ENCODE measurements around the gene SLC16A7.

Gene SLC16A7

DNA sequence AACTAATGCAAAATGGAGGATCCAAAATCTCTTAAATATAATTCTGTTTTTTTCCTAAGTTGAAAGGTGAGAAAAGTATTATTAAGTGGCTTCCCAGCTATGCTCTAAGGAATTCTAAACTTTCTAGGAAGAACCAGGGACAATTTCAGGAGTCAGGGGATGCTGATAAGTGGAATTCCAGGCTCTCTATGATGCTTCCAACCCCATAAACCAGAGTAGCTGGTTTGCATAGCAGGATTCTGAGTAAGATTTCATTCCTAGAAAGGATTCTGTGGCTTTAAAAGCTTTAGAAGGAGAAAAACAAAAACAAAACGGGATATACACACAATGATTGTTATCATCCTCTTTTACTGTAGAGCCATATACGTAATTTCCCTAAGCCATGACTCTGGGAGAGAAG lies 93.9 kb downstream of the SLC16A7 start:
- CTCF ChIA-PET = interaction anchor here (1.2 kb wide), 1 partner anchor 11 kb away, joined by 3 read pairs; no protein-coding TSS in a partner anchor
- POLR2A ChIA-PET = no interaction called here
- H3K4me3 ChIP-seq (ENCODE audit: low read depth, low read length) = no peak overlapping the region

DNA sequence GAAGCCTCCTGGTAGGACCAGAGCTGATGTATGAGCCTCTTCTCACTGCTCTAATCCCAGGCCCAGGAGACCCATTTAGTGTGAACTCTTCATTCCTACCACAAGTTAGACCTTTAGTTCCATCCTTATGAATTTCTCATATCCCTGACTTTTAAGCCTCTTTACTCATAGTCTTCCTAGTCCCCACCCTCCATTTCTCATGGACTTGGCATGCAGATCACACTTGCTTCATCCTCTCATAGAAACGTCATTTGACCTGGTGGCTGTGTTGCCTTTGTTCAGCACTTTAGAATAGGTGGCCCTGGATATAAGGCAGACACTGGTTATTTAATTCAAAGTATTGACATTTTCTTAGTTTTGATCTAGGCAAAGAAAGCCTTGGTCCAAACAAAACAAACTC lies 99.5 kb downstream of the SLC16A7 start:
- H3K4me3 ChIP-seq (ENCODE audit: low read depth, low read length) = no peak overlapping the region
- ChIA-PET POLR2A (interaction anchor here (0.6 kb wide), 1 partner anchor 1712 kb away, joined by 3 read pairs; no protein-coding TSS in a partner anchor), CTCF (interaction anchor here (1.4 kb wide), 1 partner anchor 113 kb away, joined by 4 read pairs; no protein-coding TSS in a partner anchor)
- DNase-seq (ENCODE audit: low read depth, low spot score) = no peak
- TF ChIP-seq, protein P1, sequence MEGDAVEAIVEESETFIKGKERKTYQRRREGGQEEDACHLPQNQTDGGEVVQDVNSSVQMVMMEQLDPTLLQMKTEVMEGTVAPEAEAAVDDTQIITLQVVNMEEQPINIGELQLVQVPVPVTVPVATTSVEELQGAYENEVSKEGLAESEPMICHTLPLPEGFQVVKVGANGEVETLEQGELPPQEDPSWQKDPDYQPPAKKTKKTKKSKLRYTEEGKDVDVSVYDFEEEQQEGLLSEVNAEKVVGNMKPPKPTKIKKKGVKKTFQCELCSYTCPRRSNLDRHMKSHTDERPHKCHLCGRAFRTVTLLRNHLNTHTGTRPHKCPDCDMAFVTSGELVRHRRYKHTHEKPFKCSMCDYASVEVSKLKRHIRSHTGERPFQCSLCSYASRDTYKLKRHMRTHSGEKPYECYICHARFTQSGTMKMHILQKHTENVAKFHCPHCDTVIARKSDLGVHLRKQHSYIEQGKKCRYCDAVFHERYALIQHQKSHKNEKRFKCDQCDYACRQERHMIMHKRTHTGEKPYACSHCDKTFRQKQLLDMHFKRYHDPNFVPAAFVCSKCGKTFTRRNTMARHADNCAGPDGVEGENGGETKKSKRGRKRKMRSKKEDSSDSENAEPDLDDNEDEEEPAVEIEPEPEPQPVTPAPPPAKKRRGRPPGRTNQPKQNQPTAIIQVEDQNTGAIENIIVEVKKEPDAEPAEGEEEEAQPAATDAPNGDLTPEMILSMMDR (IDR thresholded peaks at IDR 0.05; ENCODE audit: insufficient read depth, low read length, missing control alignments) = no peak

More for the DNA sequence above, 93.9 kb downstream of the SLC16A7 start:
- no peak for DNase-seq (ENCODE audit: low read depth, low spot score)
- TF ChIP-seq, protein P1 (IDR thresholded peaks at IDR 0.05; ENCODE audit: insufficient read depth, low read length, missing control alignments) = no peak

DNA sequence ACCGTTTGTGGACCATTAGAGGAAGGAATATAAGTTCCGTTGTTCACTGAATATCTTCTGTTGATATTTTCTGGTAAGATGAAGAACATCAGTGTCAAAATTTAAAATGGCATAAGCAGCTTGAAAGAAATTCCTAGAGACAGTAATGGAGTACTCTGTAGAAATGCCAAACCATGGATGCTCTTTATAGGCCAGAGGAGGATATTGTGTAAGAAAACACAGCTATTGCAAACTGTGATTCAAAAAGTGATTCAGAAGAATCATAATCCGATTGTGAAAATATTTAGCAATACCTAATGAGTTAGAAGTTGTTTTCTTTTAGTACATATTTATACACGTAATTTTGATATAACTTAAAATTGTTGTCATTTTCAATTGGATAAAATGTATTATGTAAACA lies 102.8 kb downstream of the SLC16A7 start:
- DNase-seq (ENCODE audit: low read depth, low spot score) = peak; percentile 44
- CTCF ChIA-PET = interaction anchor here (1.1 kb wide), 1 partner anchor 10 kb away, joined by 3 read pairs; no protein-coding TSS in a partner anchor
- POLR2A ChIA-PET = no interaction called here
- TF ChIP-seq, protein P1 (IDR thresholded peaks at IDR 0.05; ENCODE audit: insufficient read depth, low read length, missing control alignments) = no peak
- H3K4me3 ChIP-seq (ENCODE audit: low read depth, low read length) = no peak overlapping the region

DNA sequence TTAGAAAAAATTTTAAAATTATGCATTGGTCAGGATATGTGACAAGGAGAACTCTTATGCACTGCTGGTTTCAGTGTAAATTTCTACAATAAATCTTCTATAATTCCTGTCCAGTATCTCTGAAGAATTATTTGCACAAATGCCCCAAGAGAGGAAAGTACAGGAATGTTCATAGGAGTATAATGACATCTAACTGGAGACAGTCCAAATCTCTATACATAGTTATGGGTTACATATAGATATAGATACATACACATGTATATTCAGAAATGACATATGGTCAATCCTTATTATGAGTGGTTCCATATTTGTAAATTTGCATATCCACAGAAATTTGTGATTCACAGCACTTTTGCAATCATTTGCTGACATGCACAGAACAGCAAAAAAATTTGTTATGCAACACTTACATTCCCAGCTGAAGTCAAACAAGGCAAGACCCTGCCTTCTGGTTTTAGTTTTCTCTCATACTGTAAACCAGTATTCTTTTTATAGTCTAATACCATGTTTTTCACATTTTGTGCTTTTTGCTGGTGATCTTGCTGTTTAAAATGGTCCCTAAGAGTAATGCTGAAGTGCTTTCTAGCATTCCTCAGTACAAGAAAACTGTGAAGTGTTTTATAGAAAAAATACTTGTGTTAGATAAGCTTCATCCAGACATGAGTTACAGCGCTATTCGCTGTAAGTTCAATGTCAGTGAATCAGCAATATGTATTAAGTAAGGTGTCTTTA lies 103.8 kb downstream of the SLC16A7 start:
- TF ChIP-seq, protein P1 (IDR thresholded peaks at IDR 0.05; ENCODE audit: insufficient read depth, low read length, missing control alignments) = no peak
- CTCF ChIA-PET = no interaction called here
- DNase-seq (ENCODE audit: low read depth, low spot score) = peak; percentile 59
- POLR2A ChIA-PET = no interaction called here
- H3K4me3 ChIP-seq (ENCODE audit: low read depth, low read length) = no peak overlapping the region

DNA sequence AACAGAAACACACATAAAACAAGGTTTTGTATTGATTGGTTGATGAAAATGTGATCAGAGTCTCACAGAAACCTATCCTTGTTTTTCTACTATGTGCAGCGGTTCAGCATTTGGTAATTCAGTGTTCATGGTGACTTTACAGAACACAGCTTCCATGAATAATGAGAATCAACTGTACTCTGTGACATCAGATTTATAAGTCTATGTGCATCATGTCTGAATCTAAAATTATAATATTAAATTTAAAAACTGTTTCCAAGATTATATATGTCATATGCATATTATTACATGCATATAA lies 104.3 kb downstream of the SLC16A7 start:
- TF ChIP-seq, protein P1 (IDR thresholded peaks at IDR 0.05; ENCODE audit: insufficient read depth, low read length, missing control alignments) = no peak
- H3K4me3 ChIP-seq (ENCODE audit: low read depth, low read length) = no peak overlapping the region
- ChIA-PET CTCF (no interaction called here), POLR2A (no interaction called here)
- no peak for DNase-seq (ENCODE audit: low read depth, low spot score)

DNA sequence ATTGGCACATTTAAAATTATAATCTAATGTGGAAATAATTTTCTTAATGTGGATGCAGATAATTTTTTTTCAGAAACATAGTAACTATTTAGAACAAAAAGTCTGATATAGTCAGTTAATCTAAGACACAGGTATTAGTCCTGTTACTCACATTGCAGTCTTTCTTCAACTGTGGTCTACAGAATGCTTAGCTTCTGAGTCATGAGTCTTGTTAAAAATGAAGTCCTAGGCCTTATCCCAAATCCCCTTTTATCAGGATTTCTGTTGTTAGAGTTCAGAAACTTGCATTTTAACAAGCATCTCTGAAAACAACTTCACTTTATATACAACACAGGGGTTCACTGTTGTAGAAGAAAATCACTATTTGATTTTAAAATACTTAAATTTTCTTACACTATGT lies 112.2 kb downstream of the SLC16A7 start:
- CTCF ChIA-PET = no interaction called here
- TF ChIP-seq, protein P1 (IDR thresholded peaks at IDR 0.05; ENCODE audit: insufficient read depth, low read length, missing control alignments) = no peak
- no peak for DNase-seq (ENCODE audit: low read depth, low spot score)
- H3K4me3 ChIP-seq (ENCODE audit: low read depth, low read length) = no peak overlapping the region
- POLR2A ChIA-PET = no interaction called here

All from AG04449 (cell line).